HG02943 (cell line): Measurements from ENCODE around the gene SLC6A13.
"Not testable (repeated sequence)": the region's sequence is repeated elsewhere in the genome, so short reads cannot be mapped to it uniquely, and the experiment has no call there.

Experiments
- ATAC-seq: cut with Tn5 transposase; IDR thresholded peaks from one replicate; pipeline ENCODE4 v1.9.1; 2021; ENCODE audit warnings: mild to moderate bottlenecking, low read depth, moderate library complexity; ENCODE audit not compliant: unreplicated experiment

The SLC6A13 gene

GRCh38 chr12:262817-263216, at the start of gene SLC6A13:
SLC6A13 (minus strand) TSS chr12:262836; CDS start chr12:260052, 2,784 bp downstream.
- no peak for ATAC-seq

GRCh38 chr12:308511-308910, 45.9 kb upstream of the SLC6A13 start:
- ATAC-seq: no peak

GRCh38 chr12:307406-307805, 44.8 kb upstream of the SLC6A13 start:
- no peak for ATAC-seq

- ATAC-seq: no peak
These were observed 42.2 kb upstream of the SLC6A13 start for GRCh38 chr12:304805-305204.

GRCh38 chr12:302766-303165, 40.1 kb upstream of the SLC6A13 start:
- not testable (repeated sequence) for ATAC-seq

GRCh38 chr12:300166-300565, 37.5 kb upstream of the SLC6A13 start:
- not testable (repeated sequence) for ATAC-seq

- ATAC-seq: not testable (repeated sequence)
These were observed 36.9 kb upstream of the SLC6A13 start for GRCh38 chr12:299511-299910.

- not testable (repeated sequence) for ATAC-seq
These were observed 35.4 kb upstream of the SLC6A13 start for GRCh38 chr12:298059-298458.

- ATAC-seq: no peak
These were observed 32.5 kb upstream of the SLC6A13 start for GRCh38 chr12:295132-295531.

- no peak for ATAC-seq
These were observed 30.6 kb upstream of the SLC6A13 start for GRCh38 chr12:293199-293598.

- no peak for ATAC-seq
These were observed 29.6 kb upstream of the SLC6A13 start for GRCh38 chr12:292186-292585.

- no peak for ATAC-seq
These were observed 28.6 kb upstream of the SLC6A13 start for GRCh38 chr12:291153-291723.

GRCh38 chr12:288687-289086, 26.1 kb upstream of the SLC6A13 start:
- ATAC-seq: no peak

- ATAC-seq: no peak
These were observed 24.1 kb upstream of the SLC6A13 start for GRCh38 chr12:286531-287300.

GRCh38 chr12:278046-278445, 15.4 kb upstream of the SLC6A13 start:
- ATAC-seq: no peak

- ATAC-seq: no peak
These were observed 13.2 kb upstream of the SLC6A13 start for GRCh38 chr12:275812-276211.

- ATAC-seq: no peak
These were observed 10.7 kb upstream of the SLC6A13 start for GRCh38 chr12:273382-273781.

GRCh38 chr12:272942-273341, 10.3 kb upstream of the SLC6A13 start:
- no peak for ATAC-seq

- no peak for ATAC-seq
These were observed 8.5 kb upstream of the SLC6A13 start for GRCh38 chr12:271161-271560.

- ATAC-seq: no peak
These were observed 6.6 kb upstream of the SLC6A13 start for GRCh38 chr12:269191-269590.

GRCh38 chr12:268483-268840, 5.8 kb upstream of the SLC6A13 start:
- ATAC-seq: no peak
